ENCODE results near the gene MAPKBP1.

MAPKBP1 gene

GRCh38 chr15:41849861-41850260, 75.6 kb downstream of the MAPKBP1 start:
- no peak for DNase-seq (ENCODE audit: low read depth in 3 of 3)

DNA sequence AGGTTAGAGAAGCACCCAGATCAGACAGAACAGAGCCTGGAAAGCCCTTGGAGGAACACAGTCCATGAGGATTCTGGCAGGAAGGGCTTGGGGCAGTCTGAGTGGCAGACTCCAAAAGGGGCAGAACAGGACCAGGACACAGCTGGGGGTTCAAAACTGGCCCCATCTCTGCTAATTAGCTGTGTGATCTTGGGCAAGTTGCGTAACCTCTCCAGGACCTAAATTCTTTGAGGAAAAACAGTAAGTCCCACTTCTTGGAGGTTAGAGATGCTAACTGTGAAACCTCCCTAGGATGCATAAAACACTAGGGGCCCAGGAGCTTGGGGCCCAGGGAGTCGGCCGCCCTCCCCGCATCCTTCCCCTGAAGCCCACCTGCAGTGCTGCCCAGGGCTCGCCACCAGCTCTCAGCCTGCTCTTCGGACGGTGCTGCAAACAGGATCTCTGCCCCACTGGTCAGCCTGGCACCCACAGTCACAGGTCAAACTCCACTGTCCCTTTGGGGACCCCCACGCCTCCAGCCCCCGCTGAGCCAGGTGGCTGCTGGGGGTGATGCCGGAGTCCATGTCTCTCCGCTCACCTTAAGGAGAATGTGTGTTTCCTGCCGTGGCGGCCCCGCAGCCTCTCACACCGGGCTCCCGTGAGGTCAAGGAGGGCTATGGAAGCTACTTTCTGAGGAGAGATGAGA, 76.3 kb downstream of the MAPKBP1 start:
- DNase-seq (ENCODE audit: low read depth in 3 of 3): no peak

GRCh38 chr15:41851167-41851523, 76.9 kb downstream of the MAPKBP1 start:
- DNase-seq (ENCODE audit: low read depth in 3 of 3): no peak

DNA sequence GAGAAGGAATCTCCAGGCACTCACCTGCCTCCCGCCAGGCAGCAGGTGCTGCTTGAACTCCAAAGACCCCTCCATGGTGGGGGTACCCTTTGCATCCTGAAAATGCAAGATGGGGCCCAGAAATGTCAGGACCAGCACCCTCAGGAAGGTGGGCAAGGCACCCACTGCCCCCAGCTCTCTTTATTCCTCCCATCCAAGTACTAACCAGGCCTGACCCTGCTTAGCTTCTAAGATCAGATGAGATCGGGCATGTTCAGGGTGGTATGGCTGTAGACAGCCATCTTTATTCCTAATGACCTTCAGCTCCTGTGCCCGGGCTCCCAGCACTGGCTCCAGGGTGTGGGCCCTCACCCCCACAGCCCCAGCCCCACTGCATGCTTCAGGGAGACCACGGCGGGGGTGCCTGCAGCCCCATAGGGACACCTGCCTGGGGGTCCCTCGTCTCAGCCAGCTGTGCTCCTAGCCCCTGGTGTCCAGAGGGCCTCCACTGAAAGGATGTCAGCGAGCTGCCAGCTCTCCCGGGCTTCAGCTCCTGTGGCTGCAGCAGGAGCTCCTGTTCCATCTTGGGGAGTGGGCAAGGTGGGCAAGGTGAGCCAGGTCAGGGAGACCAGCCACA, 77.6 kb downstream of the MAPKBP1 start:
- DNase-seq (ENCODE audit: low read depth in 3 of 3): no peak

DNA sequence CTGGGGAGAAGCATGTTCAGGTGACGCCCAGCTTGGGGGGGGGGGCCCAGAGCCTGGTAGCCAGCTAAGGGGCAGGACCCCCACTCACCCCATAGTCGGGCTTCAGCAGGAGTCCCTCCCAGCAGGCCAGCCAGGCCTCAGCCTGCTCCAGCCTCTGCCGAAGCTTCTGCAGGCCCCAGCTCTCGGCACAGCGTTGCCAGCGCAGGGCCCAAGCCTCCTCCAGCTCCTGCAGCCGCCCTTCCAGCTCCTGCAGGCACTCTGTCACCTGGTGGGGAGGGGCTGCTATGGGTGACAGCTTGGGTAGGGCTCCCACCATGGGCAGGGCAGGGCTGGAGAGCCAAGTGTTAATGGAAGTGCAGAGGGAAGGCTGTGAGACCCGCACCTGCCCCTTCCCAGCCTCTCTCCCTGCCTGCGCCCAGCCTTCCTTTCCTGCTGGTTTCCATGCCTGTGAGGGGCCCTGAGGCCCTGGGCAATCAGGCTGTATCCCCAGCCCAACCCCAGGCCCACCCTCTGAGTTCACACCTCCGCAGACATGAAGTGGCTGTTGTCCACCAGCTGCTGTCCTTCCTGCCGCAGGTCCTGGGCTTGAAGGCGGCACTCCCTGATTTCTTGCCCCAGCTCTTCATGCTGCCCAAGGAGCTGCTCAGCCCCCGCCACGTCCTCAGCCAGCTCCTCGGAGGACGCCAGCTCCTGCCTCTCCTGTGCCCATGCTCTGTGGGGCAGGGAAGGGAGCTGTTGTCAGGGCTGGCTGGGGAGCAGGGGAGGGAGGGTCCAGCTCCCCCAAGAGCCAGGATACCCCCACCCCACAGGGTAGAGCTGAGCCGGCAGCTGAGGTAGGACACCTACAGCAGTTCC, 78.7 kb downstream of the MAPKBP1 start:
- DNase-seq (ENCODE audit: low read depth in 3 of 3): no peak

GRCh38 chr15:41853831-41854230, 79.5 kb downstream of the MAPKBP1 start:
- no peak for DNase-seq (ENCODE audit: low read depth in 3 of 3)

GRCh38 chr15:41854443-41854842, 80.2 kb downstream of the MAPKBP1 start:
- DNase-seq (ENCODE audit: low read depth in 3 of 3): no peak

GRCh38 chr15:41855261-41855961, 81.1 kb downstream of the MAPKBP1 start:
- DNase-seq (ENCODE audit: low read depth in 3 of 3): no peak

- DNase-seq (ENCODE audit: low read depth in 3 of 3): no peak
These were observed 82.0 kb downstream of the MAPKBP1 start for GRCh38 chr15:41856262-41856661.

DNA sequence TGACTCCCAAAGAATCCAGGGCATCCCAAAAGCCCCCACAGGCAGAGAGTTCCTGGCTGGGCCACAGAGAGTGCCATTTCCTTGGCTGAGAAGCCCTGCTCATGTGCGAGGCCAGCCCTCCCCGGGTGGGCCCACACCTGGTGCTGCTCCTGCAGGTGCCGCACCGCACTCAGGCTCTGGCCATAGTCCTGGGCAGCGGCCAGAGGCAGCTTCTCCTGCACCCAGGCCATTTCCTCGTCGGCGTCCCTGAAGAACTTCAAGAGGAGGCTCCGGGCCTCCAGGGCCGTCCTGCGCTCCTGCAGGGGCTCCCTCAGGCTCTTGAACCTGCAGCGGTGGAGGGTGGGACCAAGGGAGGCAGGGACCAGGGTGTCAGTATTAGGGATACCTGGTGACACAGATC, 82.4 kb downstream of the MAPKBP1 start:
- no peak for DNase-seq (ENCODE audit: low read depth in 3 of 3)

GRCh38 chr15:41857316-41857715, 83.0 kb downstream of the MAPKBP1 start:
- DNase-seq (ENCODE audit: low read depth in 3 of 3): no peak

- DNase-seq (ENCODE audit: low read depth in 3 of 3): no peak
These were observed 84.5 kb downstream of the MAPKBP1 start for GRCh38 chr15:41858756-41859155.

GRCh38 chr15:41860049-41860828, 86.0 kb downstream of the MAPKBP1 start:
- DNase-seq (ENCODE audit: low read depth in 3 of 3): no peak

- DNase-seq (ENCODE audit: low read depth in 3 of 3): no peak
These were observed 87.6 kb downstream of the MAPKBP1 start for GRCh38 chr15:41861736-41862356.

- DNase-seq (ENCODE audit: low read depth in 3 of 3): no peak
These were observed 88.3 kb downstream of the MAPKBP1 start for GRCh38 chr15:41862515-41863116.

- DNase-seq (ENCODE audit: low read depth in 3 of 3): no peak
These were observed 91.3 kb downstream of the MAPKBP1 start for GRCh38 chr15:41865490-41866055.

DNA sequence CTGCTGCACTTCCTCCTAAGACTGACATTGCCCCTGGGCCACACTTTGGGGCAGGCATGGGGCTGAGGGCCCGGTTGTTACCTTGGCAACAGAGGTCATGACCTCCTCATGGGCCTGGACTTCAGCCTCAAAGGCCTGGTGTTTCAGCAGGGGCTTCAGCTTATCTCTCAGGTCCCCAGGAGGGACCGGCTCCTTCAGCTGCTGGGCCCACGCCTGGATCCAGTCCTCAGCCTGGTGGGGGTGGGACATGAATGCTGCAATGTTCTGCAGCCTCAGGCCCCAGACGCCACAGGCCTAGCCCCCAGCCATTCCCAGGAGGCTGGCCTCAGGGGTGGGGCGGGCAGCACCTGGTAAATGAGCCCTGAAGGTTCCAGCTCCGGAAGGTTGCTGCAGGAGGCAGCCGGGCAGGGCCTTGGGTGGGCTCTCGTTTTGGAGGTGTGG, 92.0 kb downstream of the MAPKBP1 start:
- DNase-seq (ENCODE audit: low read depth in 3 of 3): no peak

- DNase-seq (ENCODE audit: low read depth in 3 of 3): no peak
These were observed 92.7 kb downstream of the MAPKBP1 start for GRCh38 chr15:41866872-41867579.

DNA sequence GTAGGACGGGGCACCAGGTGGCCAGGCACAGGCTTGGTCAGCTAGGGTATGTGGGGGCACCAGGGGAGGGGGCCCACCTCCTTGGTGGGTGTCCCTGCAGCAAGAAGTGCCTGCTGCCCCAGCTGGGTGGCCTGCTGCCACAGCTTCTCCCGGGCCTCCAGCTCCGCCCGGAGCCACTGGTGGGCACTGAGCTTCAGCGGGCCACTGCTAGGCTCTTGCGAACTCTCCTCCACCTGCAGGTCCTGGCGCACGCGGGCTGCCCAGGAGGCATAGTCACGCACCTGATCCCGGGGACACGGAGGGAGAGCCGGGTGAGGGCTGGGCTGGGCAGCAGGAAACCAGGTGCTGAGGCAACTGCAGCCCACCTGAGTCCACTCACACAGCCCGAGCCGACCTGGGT, 94.0 kb downstream of the MAPKBP1 start:
- DNase-seq (ENCODE audit: low read depth in 3 of 3): no peak
